ENCODE results near the gene WEE1. TPM values are rescaled to one million over a fixed set of nuclear protein-coding genes. Genes with fewer than 3 reads are reported as not detected.

The WEE1 gene
- polyA plus RNA-seq, 1 donor from 2014 or later = 16.0 TPM

DNA sequence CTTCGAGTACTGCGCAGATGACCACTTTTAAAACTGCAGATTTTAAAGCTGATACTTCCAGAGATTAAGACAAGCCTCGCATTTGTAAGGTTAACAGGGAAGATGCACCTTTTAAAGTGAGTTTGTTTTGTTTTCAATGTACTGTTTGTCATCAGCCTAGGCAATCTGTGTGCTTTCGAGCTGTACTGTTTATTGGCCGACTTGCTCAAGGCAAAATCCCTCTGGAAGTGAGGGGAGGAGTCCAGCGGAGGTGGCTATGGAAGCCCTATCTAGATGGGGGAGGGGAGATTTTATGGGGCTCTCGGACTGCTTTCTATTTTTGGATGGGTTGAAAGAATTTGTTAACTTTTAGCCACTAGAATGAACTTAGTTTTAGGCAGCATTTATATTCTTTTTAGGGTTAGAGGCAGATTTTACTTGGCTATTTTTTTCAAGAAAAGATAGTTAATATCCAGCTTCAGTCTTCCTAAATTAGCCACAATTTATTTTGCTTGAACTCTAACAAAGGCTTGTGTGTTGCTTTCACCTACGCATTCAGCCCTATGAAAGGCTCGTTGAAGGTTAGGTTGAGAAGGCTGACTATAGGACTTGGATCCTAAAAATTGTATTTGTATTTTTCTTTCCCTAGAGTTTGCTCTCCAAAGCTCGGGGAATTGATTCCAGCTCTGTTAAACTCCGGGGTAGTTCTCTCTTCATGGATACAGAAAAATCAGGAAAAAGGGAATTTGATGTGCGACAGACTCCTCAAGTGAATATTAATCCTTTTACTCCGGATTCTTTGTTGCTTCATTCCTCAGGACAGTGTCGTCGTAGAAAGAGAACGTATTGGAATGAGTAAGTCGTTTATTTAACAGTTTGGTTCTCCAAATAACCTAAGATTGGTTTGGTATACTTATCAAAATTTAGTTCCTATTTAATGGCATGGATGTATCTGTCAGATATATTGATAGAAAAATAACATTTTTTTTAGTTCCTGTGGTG is 2.1 kb downstream of the WEE1 start:
- no peak for TF ChIP-seq RAD21 (conservative IDR thresholded peaks at IDR 0.05)
- TF ChIP-seq POLR2AphosphoS5 (IDR thresholded peaks at IDR 0.05) = no peak
- TF ChIP-seq TAF1 (IDR thresholded peaks at IDR 0.05; ENCODE audit: low read depth) = no peak
- TF ChIP-seq, protein P1, sequence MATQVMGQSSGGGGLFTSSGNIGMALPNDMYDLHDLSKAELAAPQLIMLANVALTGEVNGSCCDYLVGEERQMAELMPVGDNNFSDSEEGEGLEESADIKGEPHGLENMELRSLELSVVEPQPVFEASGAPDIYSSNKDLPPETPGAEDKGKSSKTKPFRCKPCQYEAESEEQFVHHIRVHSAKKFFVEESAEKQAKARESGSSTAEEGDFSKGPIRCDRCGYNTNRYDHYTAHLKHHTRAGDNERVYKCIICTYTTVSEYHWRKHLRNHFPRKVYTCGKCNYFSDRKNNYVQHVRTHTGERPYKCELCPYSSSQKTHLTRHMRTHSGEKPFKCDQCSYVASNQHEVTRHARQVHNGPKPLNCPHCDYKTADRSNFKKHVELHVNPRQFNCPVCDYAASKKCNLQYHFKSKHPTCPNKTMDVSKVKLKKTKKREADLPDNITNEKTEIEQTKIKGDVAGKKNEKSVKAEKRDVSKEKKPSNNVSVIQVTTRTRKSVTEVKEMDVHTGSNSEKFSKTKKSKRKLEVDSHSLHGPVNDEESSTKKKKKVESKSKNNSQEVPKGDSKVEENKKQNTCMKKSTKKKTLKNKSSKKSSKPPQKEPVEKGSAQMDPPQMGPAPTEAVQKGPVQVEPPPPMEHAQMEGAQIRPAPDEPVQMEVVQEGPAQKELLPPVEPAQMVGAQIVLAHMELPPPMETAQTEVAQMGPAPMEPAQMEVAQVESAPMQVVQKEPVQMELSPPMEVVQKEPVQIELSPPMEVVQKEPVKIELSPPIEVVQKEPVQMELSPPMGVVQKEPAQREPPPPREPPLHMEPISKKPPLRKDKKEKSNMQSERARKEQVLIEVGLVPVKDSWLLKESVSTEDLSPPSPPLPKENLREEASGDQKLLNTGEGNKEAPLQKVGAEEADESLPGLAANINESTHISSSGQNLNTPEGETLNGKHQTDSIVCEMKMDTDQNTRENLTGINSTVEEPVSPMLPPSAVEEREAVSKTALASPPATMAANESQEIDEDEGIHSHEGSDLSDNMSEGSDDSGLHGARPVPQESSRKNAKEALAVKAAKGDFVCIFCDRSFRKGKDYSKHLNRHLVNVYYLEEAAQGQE (IDR thresholded peaks at IDR 0.05; ENCODE audit: borderline replicate concordance) = no peak
- TF ChIP-seq, protein P2, sequence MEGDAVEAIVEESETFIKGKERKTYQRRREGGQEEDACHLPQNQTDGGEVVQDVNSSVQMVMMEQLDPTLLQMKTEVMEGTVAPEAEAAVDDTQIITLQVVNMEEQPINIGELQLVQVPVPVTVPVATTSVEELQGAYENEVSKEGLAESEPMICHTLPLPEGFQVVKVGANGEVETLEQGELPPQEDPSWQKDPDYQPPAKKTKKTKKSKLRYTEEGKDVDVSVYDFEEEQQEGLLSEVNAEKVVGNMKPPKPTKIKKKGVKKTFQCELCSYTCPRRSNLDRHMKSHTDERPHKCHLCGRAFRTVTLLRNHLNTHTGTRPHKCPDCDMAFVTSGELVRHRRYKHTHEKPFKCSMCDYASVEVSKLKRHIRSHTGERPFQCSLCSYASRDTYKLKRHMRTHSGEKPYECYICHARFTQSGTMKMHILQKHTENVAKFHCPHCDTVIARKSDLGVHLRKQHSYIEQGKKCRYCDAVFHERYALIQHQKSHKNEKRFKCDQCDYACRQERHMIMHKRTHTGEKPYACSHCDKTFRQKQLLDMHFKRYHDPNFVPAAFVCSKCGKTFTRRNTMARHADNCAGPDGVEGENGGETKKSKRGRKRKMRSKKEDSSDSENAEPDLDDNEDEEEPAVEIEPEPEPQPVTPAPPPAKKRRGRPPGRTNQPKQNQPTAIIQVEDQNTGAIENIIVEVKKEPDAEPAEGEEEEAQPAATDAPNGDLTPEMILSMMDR (IDR thresholded peaks at IDR 0.05; ENCODE audit: poor library complexity, severe bottlenecking) = no peak
- TF ChIP-seq MXI1 (conservative IDR thresholded peaks at IDR 0.05; ENCODE audit: poor library complexity, severe bottlenecking) = no peak
- TF ChIP-seq SMC3 (conservative IDR thresholded peaks at IDR 0.05; ENCODE audit: poor library complexity) = no peak
- no peak for TF ChIP-seq EZH2 (IDR thresholded peaks at IDR 0.05; ENCODE audit: borderline replicate concordance, insufficient read depth, low read length, poor library complexity, severe bottlenecking)
- TF ChIP-seq EP300 (conservative IDR thresholded peaks at IDR 0.05; ENCODE audit: poor library complexity, severe bottlenecking) = no peak
- Histone ChIP-seq H3K9me2 (ENCODE audit: insufficient read depth, low read length) (no peaks in the 10 kb centered on the region), H2AFZ (ENCODE audit: low read depth, low read length) (peak overlapping the region; percentile 47), H3K27me3 (ENCODE audit: insufficient read depth, low read depth, low read length) (no peaks in the 10 kb centered on the region), H3K27ac (ENCODE audit: low read length) (no peak overlapping the region), H3K4me3 (ENCODE audit: low read length) (peak overlapping the region; percentile 80), H4K20me1 (ENCODE audit: insufficient read depth) (no peaks in the 10 kb centered on the region), H3K9ac (ENCODE audit: low read length) (peak overlapping the region; percentile 61), H3K36me3 (ENCODE audit: insufficient read depth, low read length) (no peaks in the 10 kb centered on the region), H3K79me2 (replicated peaks; ENCODE audit: insufficient read depth, low read length) (peaks cover 57% of the 10 kb centered on the region), H3F3A (ENCODE audit: insufficient read depth, low read length, poor library complexity, severe bottlenecking) (no peaks in the 10 kb centered on the region), H3K9me3 (ENCODE audit: low read length) (no peaks in the 10 kb centered on the region), H3K4me2 (ENCODE audit: low read length) (peak overlapping the region; percentile 68)

DNA sequence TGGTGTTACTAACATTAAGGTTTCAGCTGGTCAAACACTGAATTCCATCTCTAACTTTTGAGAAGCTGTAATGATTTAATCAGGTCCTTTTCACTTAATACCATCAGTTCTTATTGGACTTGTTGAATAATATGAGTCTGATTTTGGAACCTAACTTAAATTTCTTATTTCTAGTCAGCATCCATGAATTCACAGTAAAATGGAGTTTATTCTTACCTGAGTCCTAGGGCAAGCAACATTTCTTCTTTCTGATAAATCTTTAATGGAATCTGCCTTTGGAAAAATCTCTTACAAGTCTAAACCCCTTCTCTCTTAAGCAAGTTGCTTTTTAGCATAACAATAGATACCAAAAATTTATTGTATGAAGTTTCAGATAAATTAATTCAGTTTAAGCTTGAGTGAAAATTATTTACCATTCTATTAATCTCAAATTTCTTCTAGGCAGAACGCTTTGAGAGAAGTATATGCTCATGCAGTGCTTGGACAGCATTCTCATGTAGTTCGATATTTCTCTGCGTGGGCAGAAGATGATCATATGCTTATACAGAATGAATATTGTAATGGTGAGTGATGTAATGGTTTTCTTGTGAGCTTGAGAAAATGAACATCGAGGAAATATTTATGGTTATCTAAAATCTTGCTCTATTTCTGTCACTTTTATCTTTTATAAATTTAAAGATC is 3.4 kb downstream of the WEE1 start:
- Histone ChIP-seq H3F3A (ENCODE audit: insufficient read depth, low read length, poor library complexity, severe bottlenecking) (no peaks in the 10 kb centered on the region), H3K9me3 (ENCODE audit: low read length) (no peaks in the 10 kb centered on the region), H3K79me2 (replicated peaks; ENCODE audit: insufficient read depth, low read length) (peaks cover 57% of the 10 kb centered on the region), H2AFZ (ENCODE audit: low read depth, low read length) (no peak overlapping the region), H3K27me3 (ENCODE audit: insufficient read depth, low read depth, low read length) (no peaks in the 10 kb centered on the region), H3K36me3 (ENCODE audit: insufficient read depth, low read length) (no peaks in the 10 kb centered on the region), H3K4me2 (ENCODE audit: low read length) (no peak overlapping the region), H3K4me3 (ENCODE audit: low read length) (peak overlapping the region; percentile 80), H4K20me1 (ENCODE audit: insufficient read depth) (no peaks in the 10 kb centered on the region), H3K9ac (ENCODE audit: low read length) (no peak overlapping the region), H3K27ac (ENCODE audit: low read length) (no peak overlapping the region), H3K9me2 (ENCODE audit: insufficient read depth, low read length) (no peaks in the 10 kb centered on the region)
- TF ChIP-seq, protein P2 (IDR thresholded peaks at IDR 0.05; ENCODE audit: poor library complexity, severe bottlenecking) = no peak
- TF ChIP-seq TAF1 (IDR thresholded peaks at IDR 0.05; ENCODE audit: low read depth) (no peak), POLR2AphosphoS5 (IDR thresholded peaks at IDR 0.05) (no peak), RAD21 (conservative IDR thresholded peaks at IDR 0.05) (no peak), EP300 (conservative IDR thresholded peaks at IDR 0.05; ENCODE audit: poor library complexity, severe bottlenecking) (no peak), EZH2 (IDR thresholded peaks at IDR 0.05; ENCODE audit: borderline replicate concordance, insufficient read depth, low read length, poor library complexity, severe bottlenecking) (no peak), SMC3 (conservative IDR thresholded peaks at IDR 0.05; ENCODE audit: poor library complexity) (no peak)
- TF ChIP-seq, protein P1 (IDR thresholded peaks at IDR 0.05; ENCODE audit: borderline replicate concordance) = no peak
